Parathyroid adenoma (tissue), 2 donors: ENCODE measurements around the gene IFT88.

Experiments used
- H2AFZ ChIP-seq: fragments of 300-600 bp; sonication (generic); one replicate; pipeline ENCODE4 v1.7.0; 2017; ENCODE audit warnings: antibody characterized with exemption, mild to moderate bottlenecking
- H3K27ac ChIP-seq: fragments of 300-600 bp; sonication (generic); one replicate; pipeline ENCODE4 v1.7.0; 2017
- H3K27me3 ChIP-seq: fragments of 300-600 bp; sonication (generic); one replicate; pipeline ENCODE4 v1.7.0; 2017; ENCODE audit warnings: low read length; ENCODE audit not compliant: control insufficient read depth, insufficient read depth
- H3K36me3 ChIP-seq: fragments of 300-600 bp; sonication (generic); one replicate; pipeline ENCODE4 v1.7.0; 2017; ENCODE audit warnings: low read length; ENCODE audit not compliant: control insufficient read depth, insufficient read depth
- H3K4me1 ChIP-seq: fragments of 300-600 bp; sonication (generic); one replicate; pipeline ENCODE4 v1.7.0; 2017; ENCODE audit warnings: control low read depth
- H3K4me2 ChIP-seq: fragments of 300-600 bp; sonication (generic); one replicate; pipeline ENCODE4 v1.7.0; 2017; ENCODE audit warnings: low read length
- H3K4me3 ChIP-seq: fragments of 300-600 bp; sonication (generic); one replicate; pipeline ENCODE4 v1.7.0; 2017; ENCODE audit warnings: low read depth, low read length
- H3K79me2 ChIP-seq: fragments of 300-600 bp; sonication (generic); one replicate; pipeline ENCODE4 v1.7.0; 2017; ENCODE audit warnings: control low read depth
- H3K9ac ChIP-seq: fragments of 300-600 bp; sonication (generic); one replicate; pipeline ENCODE4 v1.7.0; 2017; ENCODE audit warnings: mild to moderate bottlenecking
- H3K9me3 ChIP-seq: fragments of 300-600 bp; sonication (generic); one replicate; pipeline ENCODE4 v1.7.0; 2017; ENCODE audit warnings: low read length; ENCODE audit not compliant: control insufficient read depth
- CTCF ChIP-seq: fragments of 300-600 bp; sonication (generic); IDR thresholded peaks from one replicate; pipeline ENCODE4 v1.7.0; 2017; ENCODE audit warnings: antibody characterized with exemption, mild to moderate bottlenecking
- donor health status: primary hyperparathyroidism.

Gene IFT88

GRCh38 chr13:20565115-20565736 lies 1.7 kb upstream of the IFT88 start:
- Histone ChIP-seq H3K9me3 (no peaks in the 10 kb centered on the region), H3K4me2 (no peak overlapping the region), H3K4me1 (peaks cover 2% of the 10 kb centered on the region), H3K9ac (no peak overlapping the region), H3K27me3 (no peaks in the 10 kb centered on the region), H3K36me3 (no peaks in the 10 kb centered on the region), H3K4me3 (no peak overlapping the region), H2AFZ (no peak overlapping the region), H3K27ac (no peak overlapping the region), H3K79me2 (peaks cover 3% of the 10 kb centered on the region)
- no peak for TF ChIP-seq CTCF

DNA sequence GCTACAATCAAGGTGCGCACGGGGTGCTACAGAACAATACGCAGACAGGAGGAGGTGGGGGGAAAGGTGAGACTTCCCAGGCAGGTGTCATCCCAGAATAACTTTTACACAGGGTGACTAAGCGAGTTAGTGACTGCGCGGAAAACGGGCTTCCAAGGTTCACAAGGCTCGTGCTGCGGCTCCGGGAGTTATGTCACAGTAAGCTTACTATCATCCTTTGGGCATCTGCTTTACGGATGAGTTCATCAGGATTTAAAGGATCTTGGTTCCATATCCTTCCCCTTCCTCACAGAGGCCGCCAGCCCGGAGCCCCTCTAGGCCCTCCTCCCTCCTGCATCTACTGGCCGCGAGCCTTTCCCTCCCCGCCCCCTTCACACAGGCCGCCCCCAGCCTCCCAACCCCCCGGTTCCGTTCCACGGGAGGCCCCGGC lies 474 bp upstream of the IFT88 start:
- Histone ChIP-seq H3K36me3 (no peaks in the 10 kb centered on the region), H3K27me3 (no peaks in the 10 kb centered on the region), H3K4me3 (peak overlapping the region; percentile 67), H3K4me1 (peaks cover 2% of the 10 kb centered on the region), H3K27ac (peak overlapping the region; percentile 95), H2AFZ (peak overlapping the region; percentile 94), H3K9me3 (no peaks in the 10 kb centered on the region), H3K4me2 (peak overlapping the region; percentile 62), H3K9ac (no peak overlapping the region), H3K79me2 (peaks cover 3% of the 10 kb centered on the region)
- no peak for TF ChIP-seq CTCF

GRCh38 chr13:20567881-20568528 lies 1.0 kb downstream of the IFT88 start:
- H3K4me3 ChIP-seq: peak overlapping the region; percentile 67

DNA sequence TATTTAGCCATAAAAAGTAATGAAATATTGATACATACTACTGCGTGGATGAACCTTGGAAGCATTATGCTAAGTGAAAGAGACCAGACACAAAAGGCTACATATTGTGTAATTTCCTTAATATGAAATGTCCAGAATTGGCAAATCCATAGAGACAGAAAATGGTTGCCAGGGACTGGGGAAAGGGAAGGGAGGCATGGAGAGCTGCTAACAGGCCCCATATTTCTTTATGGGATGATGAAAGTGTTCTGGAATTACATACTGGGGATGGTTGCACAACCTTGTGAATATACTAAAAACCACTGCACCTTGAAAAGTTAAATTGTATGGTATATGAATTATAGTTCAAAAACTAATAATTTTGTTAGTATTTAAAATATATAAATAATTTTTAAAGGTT lies 3.6 kb downstream of the IFT88 start:
- no peak overlapping the region for H2AFZ ChIP-seq
- TF ChIP-seq CTCF: no peak
- H3K4me3 ChIP-seq: no peak overlapping the region
- no peak overlapping the region for H3K27ac ChIP-seq
- H3K79me2 ChIP-seq: peaks cover 3% of the 10 kb centered on the region
- no peak overlapping the region for H3K4me2 ChIP-seq
- peaks cover 2% of the 10 kb centered on the region for H3K4me1 ChIP-seq
- H3K9me3 ChIP-seq: no peaks in the 10 kb centered on the region
- no peaks in the 10 kb centered on the region for H3K36me3 ChIP-seq
- H3K9ac ChIP-seq: no peak overlapping the region
- no peaks in the 10 kb centered on the region for H3K27me3 ChIP-seq

More at GRCh38 chr13:20567881-20568528, 1.0 kb downstream of the IFT88 start:
- no peak overlapping the region for H3K9ac ChIP-seq
- H3K27me3 ChIP-seq: no peaks in the 10 kb centered on the region
- no peaks in the 10 kb centered on the region for H3K9me3 ChIP-seq
- H3K4me2 ChIP-seq: peak overlapping the region; percentile 62
- TF ChIP-seq CTCF: no peak
- peak overlapping the region; percentile 95 for H3K27ac ChIP-seq
- H3K36me3 ChIP-seq: no peaks in the 10 kb centered on the region
- peaks cover 3% of the 10 kb centered on the region for H3K79me2 ChIP-seq
- peak overlapping the region; percentile 94 for H2AFZ ChIP-seq
- H3K4me1 ChIP-seq: peaks cover 2% of the 10 kb centered on the region
